Hepatocyte (in vitro differentiated cells): ENCODE data around the gene ZDHHC13. TPM values are rescaled to one million over a fixed set of nuclear protein-coding genes. Genes with fewer than 3 reads are reported as not detected.

ENCODE experiments used
- DNase-seq: peaks from one replicate; pipeline ENCODE4 v3.0.0-alpha.2; 2016; ENCODE audit warnings: low spot score
- H2AFZ ChIP-seq: fragments of 200-600 bp; sonication (generic); 2 replicates; pipeline ENCODE4 v1.6.0; 2016; ENCODE audit warnings: antibody characterized with exemption, mild to moderate bottlenecking
- H3K27ac ChIP-seq: fragments of 200-600 bp; sonication (generic); 2 replicates; pipeline ENCODE4 v1.5.1; 2016; ENCODE audit warnings: mild to moderate bottlenecking
- H3K27me3 ChIP-seq: fragments of 200-600 bp; sonication (generic); 2 replicates; pipeline ENCODE4 v1.6.1; 2016
- H3K36me3 ChIP-seq: fragments of 200-600 bp; sonication (generic); replicated peaks from 2 replicates; pipeline ENCODE4 v1.5.1; 2016; ENCODE audit warnings: low read depth; ENCODE audit not compliant: insufficient read depth
- H3K4me1 ChIP-seq: fragments of 200-600 bp; sonication (generic); 2 replicates; pipeline ENCODE4 v1.5.1; 2016; ENCODE audit warnings: mild to moderate bottlenecking, moderate library complexity; ENCODE audit not compliant: insufficient read depth
- H3K4me2 ChIP-seq: fragments of 200-600 bp; sonication (generic); 2 replicates; pipeline ENCODE4 v1.6.0; 2016
- H3K4me3 ChIP-seq: fragments of 200-600 bp; sonication (generic); 2 replicates; pipeline ENCODE4 v1.5.1; 2016; ENCODE audit warnings: mild to moderate bottlenecking
- H3K79me2 ChIP-seq: fragments of 200-600 bp; sonication (generic); 2 replicates; pipeline ENCODE4 v1.6.0; 2017; ENCODE audit warnings: mild to moderate bottlenecking
- H3K9me2 ChIP-seq: fragments of 200-600 bp; sonication (generic); replicated peaks from 2 replicates; pipeline ENCODE4 v1.6.0; 2017; ENCODE audit warnings: mild to moderate bottlenecking; ENCODE audit not compliant: insufficient read depth
- H3K9me3 ChIP-seq: fragments of 200-600 bp; sonication (generic); 2 replicates; pipeline ENCODE4 v1.5.1; 2016; ENCODE audit warnings: low read depth, mild to moderate bottlenecking
- H4K20me1 ChIP-seq: fragments of 200-600 bp; sonication (generic); 2 replicates; pipeline ENCODE4 v1.6.0; 2016; ENCODE audit warnings: mild to moderate bottlenecking; ENCODE audit not compliant: insufficient read depth, poor library complexity, severe bottlenecking
- EZH2 ChIP-seq: fragments of 200-600 bp; sonication (generic); IDR thresholded peaks from 2 replicates; pipeline ENCODE4 v1.6.1; 2016; ENCODE audit warnings: antibody characterized with exemption, mild to moderate bottlenecking, borderline replicate concordance
- EZH2phosphoT487 ChIP-seq: fragments of 200-600 bp; sonication (generic); IDR thresholded peaks from one replicate; pipeline ENCODE4 v1.6.1; 2018; ENCODE audit warnings: antibody characterized with exemption, mild to moderate bottlenecking, low read depth, moderate library complexity; ENCODE audit not compliant: unreplicated experiment, severe bottlenecking
- whole genome bisulfite sequencing: methylation state at CpG from one replicate; pipeline ENCODE4 v1.1.6; 2016; ENCODE audit warnings: low lambda C conversion rate; ENCODE audit errors: missing lambda C conversion rate; 5-methylcytosine and 5-hydroxymethylcytosine counted together
- polyA plus RNA-seq: library from polyadenylated mRNA; unstranded; fragments of >200 nt; fragmentation: Nextera tagmentation; extraction: Ambion mirVana; gene quantifications from 2 replicates; pipeline ENCODE4 v1.2.1, GENCODE V29; 2016
- total RNA-seq: library from RNA; depleted of rRNA; stranded (reverse); fragments of >200 nt; gene quantifications from 2 replicates; pipeline ENCODE4 v1.2.3, GENCODE V29; 2014
- TF ChIP-seq, protein P1 (sequence below): fragments of 200-600 bp; sonication (generic); IDR thresholded peaks from 2 replicates; pipeline ENCODE4 v1.5.1; 2016; ENCODE audit warnings: antibody characterized with exemption, mild to moderate bottlenecking; ENCODE audit not compliant: poor library complexity

The ZDHHC13 gene
- total and polyA plus RNA-seq, 2 experiments from 2014 or later: 14.6 to 27.1 TPM

DNA sequence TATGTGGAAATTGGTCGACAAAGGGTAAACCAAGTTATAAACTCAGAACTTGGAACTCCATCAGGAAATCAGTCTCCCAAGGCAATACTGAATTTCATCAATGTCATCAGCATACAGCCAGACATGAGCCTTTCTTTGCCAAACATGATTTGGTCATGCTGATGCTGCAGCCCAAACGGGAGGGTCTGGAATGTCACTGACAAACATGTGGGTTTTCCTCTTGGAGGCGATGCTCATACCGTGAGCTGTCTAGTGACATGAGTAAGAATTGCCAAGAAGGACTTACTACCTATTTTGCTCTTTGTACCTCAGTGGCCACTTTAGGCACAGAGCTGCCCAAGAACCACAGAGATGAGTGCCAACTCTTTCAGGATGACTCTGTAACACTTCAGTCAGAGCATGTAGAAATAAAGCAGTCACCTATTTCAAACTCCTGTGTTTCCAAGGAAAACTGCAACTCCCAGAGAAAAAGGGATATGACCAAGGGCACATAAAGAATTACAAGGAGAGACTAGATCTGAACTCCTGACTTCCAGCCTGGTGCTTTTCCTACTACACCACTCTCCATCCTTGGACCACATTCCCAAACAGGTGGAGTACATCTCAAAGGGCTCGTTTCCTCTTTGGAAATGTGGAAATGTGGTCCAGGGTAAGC is 32.2 kb upstream of the ZDHHC13 start:
- no peaks in the 10 kb centered on the region for H3K9me3 ChIP-seq
- H3K4me1 ChIP-seq: no peaks in the 10 kb centered on the region
- no peaks in the 10 kb centered on the region for H3K27me3 ChIP-seq
- no peaks in the 10 kb centered on the region for H4K20me1 ChIP-seq
- TF ChIP-seq, protein P1, sequence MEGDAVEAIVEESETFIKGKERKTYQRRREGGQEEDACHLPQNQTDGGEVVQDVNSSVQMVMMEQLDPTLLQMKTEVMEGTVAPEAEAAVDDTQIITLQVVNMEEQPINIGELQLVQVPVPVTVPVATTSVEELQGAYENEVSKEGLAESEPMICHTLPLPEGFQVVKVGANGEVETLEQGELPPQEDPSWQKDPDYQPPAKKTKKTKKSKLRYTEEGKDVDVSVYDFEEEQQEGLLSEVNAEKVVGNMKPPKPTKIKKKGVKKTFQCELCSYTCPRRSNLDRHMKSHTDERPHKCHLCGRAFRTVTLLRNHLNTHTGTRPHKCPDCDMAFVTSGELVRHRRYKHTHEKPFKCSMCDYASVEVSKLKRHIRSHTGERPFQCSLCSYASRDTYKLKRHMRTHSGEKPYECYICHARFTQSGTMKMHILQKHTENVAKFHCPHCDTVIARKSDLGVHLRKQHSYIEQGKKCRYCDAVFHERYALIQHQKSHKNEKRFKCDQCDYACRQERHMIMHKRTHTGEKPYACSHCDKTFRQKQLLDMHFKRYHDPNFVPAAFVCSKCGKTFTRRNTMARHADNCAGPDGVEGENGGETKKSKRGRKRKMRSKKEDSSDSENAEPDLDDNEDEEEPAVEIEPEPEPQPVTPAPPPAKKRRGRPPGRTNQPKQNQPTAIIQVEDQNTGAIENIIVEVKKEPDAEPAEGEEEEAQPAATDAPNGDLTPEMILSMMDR: no peak
- H2AFZ ChIP-seq: no peak overlapping the region
- H3K4me2 ChIP-seq: no peak overlapping the region
- H3K9me2 ChIP-seq: no peaks in the 10 kb centered on the region
- H3K36me3 ChIP-seq: no peaks in the 10 kb centered on the region
- no peak overlapping the region for H3K27ac ChIP-seq
- H3K4me3 ChIP-seq: no peak overlapping the region
- 79% methylated on average over 5 of the region's 5 CpGs for WGBS
- H3K79me2 ChIP-seq: no peaks in the 10 kb centered on the region
- DNase-seq: no peak

DNA sequence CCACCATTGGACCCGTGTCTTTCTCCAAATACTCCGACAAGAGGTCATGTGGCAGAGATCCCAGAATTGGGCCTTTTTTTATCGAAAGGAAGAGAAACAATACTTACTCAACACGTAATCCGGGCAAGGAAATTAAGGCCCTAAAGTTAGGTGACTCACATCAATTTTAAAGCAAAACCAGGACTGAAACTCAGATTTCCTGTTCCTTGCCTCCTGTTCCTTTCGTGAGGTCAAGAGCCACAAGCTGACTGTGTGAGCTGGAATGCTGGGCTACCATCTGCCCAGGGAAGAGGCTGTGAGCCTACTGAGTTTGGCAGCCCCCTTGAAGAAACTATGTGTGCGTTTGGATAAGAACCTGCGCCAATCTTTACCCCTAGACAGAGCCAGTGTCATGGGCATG is 29.3 kb upstream of the ZDHHC13 start:
- Histone ChIP-seq H2AFZ (no peak overlapping the region), H3K4me2 (no peak overlapping the region)

DNA sequence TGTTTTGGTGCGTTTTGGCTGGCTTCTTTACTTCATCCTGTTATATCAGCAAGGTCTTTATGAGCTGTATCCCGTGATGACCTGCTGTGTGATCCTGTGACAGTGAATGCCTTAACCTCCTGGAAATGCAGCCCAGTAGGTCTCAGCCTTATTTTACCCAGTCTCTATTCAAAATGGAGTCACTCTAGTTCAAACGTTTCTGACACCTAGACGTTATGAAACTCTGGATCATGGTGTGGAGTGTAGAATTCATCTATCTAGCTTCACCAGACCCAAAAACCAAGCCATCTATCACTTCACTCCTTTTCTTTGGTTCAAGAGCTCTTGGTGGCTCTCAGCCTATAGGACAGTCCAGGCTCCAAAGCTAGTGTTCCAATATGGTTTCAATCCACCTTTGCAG is 28.2 kb upstream of the ZDHHC13 start:
- H3K4me1 ChIP-seq: no peaks in the 10 kb centered on the region
- H2AFZ ChIP-seq: no peak overlapping the region
- no peak for TF ChIP-seq EZH2phosphoT487
- no peak for TF ChIP-seq EZH2
- TF ChIP-seq, protein P1: no peak
- WGBS: 81% methylated on average over 4 of the region's 4 CpGs
- H3K27ac ChIP-seq: no peak overlapping the region
- DNase-seq: no peak
- no peaks in the 10 kb centered on the region for H3K27me3 ChIP-seq
- H3K9me3 ChIP-seq: no peaks in the 10 kb centered on the region
- H4K20me1 ChIP-seq: no peaks in the 10 kb centered on the region
- H3K4me3 ChIP-seq: no peak overlapping the region
- H3K36me3 ChIP-seq: no peaks in the 10 kb centered on the region
- no peaks in the 10 kb centered on the region for H3K9me2 ChIP-seq
- H3K4me2 ChIP-seq: no peak overlapping the region
- H3K79me2 ChIP-seq: no peaks in the 10 kb centered on the region

More for the DNA sequence above, 29.3 kb upstream of the ZDHHC13 start:
- Histone ChIP-seq H3K4me1 (no peaks in the 10 kb centered on the region), H3K9me2 (no peaks in the 10 kb centered on the region), H3K27me3 (no peaks in the 10 kb centered on the region), H3K27ac (no peak overlapping the region), H3K9me3 (no peaks in the 10 kb centered on the region), H4K20me1 (no peaks in the 10 kb centered on the region), H3K4me3 (no peak overlapping the region), H3K36me3 (no peaks in the 10 kb centered on the region), H3K79me2 (no peaks in the 10 kb centered on the region)
- TF ChIP-seq EZH2: no peak
- TF ChIP-seq, protein P1: no peak
- no peak for TF ChIP-seq EZH2phosphoT487
- WGBS: 93% methylated on average over 8 of the region's 8 CpGs
- DNase-seq: no peak

DNA sequence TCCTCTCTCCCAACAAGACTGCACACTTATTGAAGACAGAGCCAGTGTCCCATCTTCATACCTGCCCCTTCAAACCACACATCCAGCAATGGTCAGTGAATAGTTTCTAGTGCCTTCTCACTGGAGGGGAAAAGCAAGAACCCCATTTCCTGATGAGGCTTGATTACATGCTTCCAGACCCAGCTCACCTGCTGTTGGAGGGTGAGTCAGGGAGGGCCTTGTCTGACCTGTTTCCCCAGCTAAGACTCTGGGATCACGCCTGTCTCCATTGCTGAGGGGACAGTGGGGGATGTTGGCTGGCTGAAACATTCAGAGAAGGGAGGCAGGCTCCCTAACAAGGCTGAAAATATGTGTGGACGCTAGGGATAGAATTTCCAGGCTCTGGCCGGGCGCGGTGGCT is 27.5 kb upstream of the ZDHHC13 start:
- Histone ChIP-seq H3K4me2 (no peak overlapping the region), H3K36me3 (no peaks in the 10 kb centered on the region), H3K4me3 (no peak overlapping the region), H3K4me1 (no peaks in the 10 kb centered on the region), H3K27me3 (no peaks in the 10 kb centered on the region), H3K9me3 (no peaks in the 10 kb centered on the region), H2AFZ (no peak overlapping the region), H3K79me2 (no peaks in the 10 kb centered on the region), H3K9me2 (no peaks in the 10 kb centered on the region), H4K20me1 (no peaks in the 10 kb centered on the region), H3K27ac (no peak overlapping the region)
- no peak for DNase-seq
- TF ChIP-seq EZH2phosphoT487 (no peak), EZH2 (no peak)
- TF ChIP-seq, protein P1: no peak
- WGBS: 88% methylated on average over 5 of the region's 5 CpGs
